Endothelial cell of umbilical vein (primary cell): ENCODE data around the gene PPFIBP2. TPM values are rescaled to one million over a fixed set of nuclear protein-coding genes. Genes with fewer than 3 reads are reported as not detected.

Experiments used
- BruUV-seq: library from RNA; stranded (reverse); fragments of 400-500 nt; replicated peaks from 2 replicates; lab custom pipeline; 2021; lab: Mats Ljungman, UMichigan
- CTCF ChIA-PET: fragments of 300-600, 350-600 bp; sonication (Branson Sonifier 250); formaldehyde crosslinking; loops from one replicate; lab custom pipeline; 2021; ENCODE audit warnings: antibody characterized with exemption, inconsistent platforms; lab: Charles Lee
- POLR2A ChIA-PET: fragments of 300-600, 350-600 bp; sonication (Branson Sonifier 250); formaldehyde crosslinking; loops from one replicate; lab custom pipeline; 2021; ENCODE audit warnings: antibody characterized with exemption, inconsistent platforms; lab: Charles Lee
- DNase-seq: peaks from one replicate; pipeline ENCODE4 v3.0.0-alpha.2; 2011; ENCODE audit warnings: low read depth, low spot score
- FAIRE-seq: peaks from 2 replicates; lab custom pipeline; 2011; peaks lifted over from hg19 to GRCh38; lab: Jason Lieb, UNC
- H2AFZ ChIP-seq: 2 replicates; pipeline ENCODE4 v1.6.0; 2012; ENCODE audit warnings: low read depth, low read length, control low read depth, inconsistent platforms
- H3K27ac ChIP-seq: 2 replicates; pipeline ENCODE4 v1.5.1; 2011; ENCODE audit warnings: low read depth, mild to moderate bottlenecking, control low read depth, low read length, moderate library complexity; ENCODE audit not compliant: insufficient read depth
- H3K27me3 ChIP-seq, 2 experiments: 2 replicates each; pipeline versions ENCODE4 v1.6.0 to v1.6.1; 2011; ENCODE audit warnings: low read length in 2 of 2, mixed read lengths in 1 of 2; ENCODE audit not compliant: control insufficient read depth in 2 of 2, insufficient read depth in 2 of 2
- H3K36me3 ChIP-seq, 2 experiments: 2 replicates in 1 of 2; 3 replicates in 1 of 2; pipeline ENCODE4 v1.5.1; 2011; ENCODE audit warnings: low read length in 2 of 2, mild to moderate bottlenecking in 1 of 2, moderate library complexity in 1 of 2; ENCODE audit not compliant: control insufficient read depth in 2 of 2, insufficient read depth in 2 of 2; ENCODE audit errors: extremely low read depth in 1 of 2
- H3K4me1 ChIP-seq: 3 replicates; pipeline ENCODE4 v1.5.1; 2011; ENCODE audit warnings: mild to moderate bottlenecking, low read length; ENCODE audit not compliant: control insufficient read depth, insufficient read depth; ENCODE audit errors: extremely low read depth
- H3K4me2 ChIP-seq: 2 replicates; pipeline ENCODE4 v1.6.1; 2011; ENCODE audit warnings: low read length, control low read depth, mixed read lengths; ENCODE audit not compliant: insufficient read depth
- H3K4me3 ChIP-seq, 3 experiments: fragments of 200-600 bp in 1 of 3; sonication (generic), shearing (Covaris generic) in 1 of 3; replicated peaks in 1 of 3; 2 replicates each; pipeline ENCODE4 v1.5.1; 2011 to 2016; ENCODE audit warnings: control low read depth in 3 of 3, low read length in 3 of 3, mild to moderate bottlenecking in 2 of 3, inconsistent platforms in 1 of 3, low read depth in 1 of 3, moderate library complexity in 1 of 3; ENCODE audit not compliant: insufficient read depth in 1 of 3
- H3K79me2 ChIP-seq: 2 replicates; pipeline ENCODE4 v1.6.0; 2012; ENCODE audit warnings: low read length, inconsistent platforms; ENCODE audit not compliant: control insufficient read depth, insufficient read depth
- H3K9ac ChIP-seq: replicated peaks from 2 replicates; pipeline ENCODE3; 2011; ENCODE audit warnings: low read length, control low read depth; ENCODE audit not compliant: insufficient read depth; ENCODE audit errors: extremely low read depth
- H3K9me1 ChIP-seq: replicated peaks from 3 replicates; pipeline ENCODE4 v1.6.0; 2011; ENCODE audit warnings: mild to moderate bottlenecking, low read length; ENCODE audit not compliant: control insufficient read depth, insufficient read depth; ENCODE audit errors: extremely low read depth
- H3K9me3 ChIP-seq: replicated peaks from 2 replicates; pipeline ENCODE4 v1.5.1; 2012; ENCODE audit warnings: low read length, inconsistent platforms; ENCODE audit not compliant: control insufficient read depth, insufficient read depth
- H4K20me1 ChIP-seq: replicated peaks from 2 replicates; pipeline ENCODE3; 2011; ENCODE audit warnings: mild to moderate bottlenecking, low read length; ENCODE audit not compliant: control insufficient read depth, insufficient read depth; ENCODE audit errors: extremely low read depth
- CTCF ChIP-seq, 2 donors: IDR thresholded peaks; 1 replicate in 1 of 2; 2 replicates in 1 of 2; pipeline ENCODE4 v1.5.1; 2011; ENCODE audit warnings: low read length in 2 of 2, mild to moderate bottlenecking in 2 of 2, moderate library complexity in 2 of 2, control low read depth in 1 of 2, inconsistent platforms in 1 of 2, low read depth in 1 of 2; ENCODE audit not compliant: insufficient read depth in 1 of 2; ENCODE audit errors: extremely low read depth in 1 of 2
- EZH2 ChIP-seq: IDR thresholded peaks from 2 replicates; pipeline ENCODE4 v1.6.1; 2012; ENCODE audit warnings: borderline replicate concordance, low read depth, mild to moderate bottlenecking, moderate library complexity, low read length, inconsistent platforms; ENCODE audit not compliant: severe bottlenecking
- FOS ChIP-seq: IDR thresholded peaks from 2 replicates; pipeline ENCODE4 v1.6.1; 2011; ENCODE audit warnings: mild to moderate bottlenecking, low read length, moderate library complexity, borderline replicate concordance; ENCODE audit not compliant: insufficient read depth
- GATA2 ChIP-seq: IDR thresholded peaks from 2 replicates; pipeline ENCODE4 v1.7.0; 2011; ENCODE audit warnings: low read depth, mild to moderate bottlenecking, moderate library complexity, mixed read lengths, low read length; ENCODE audit not compliant: insufficient read length, insufficient read depth
- JUN ChIP-seq: IDR thresholded peaks from 2 replicates; pipeline ENCODE4 v1.6.1; 2011; ENCODE audit warnings: borderline replicate concordance, low read depth; ENCODE audit not compliant: insufficient read length, insufficient read depth
- MAX ChIP-seq: IDR thresholded peaks from 2 replicates; pipeline ENCODE4 v1.6.1; 2011; ENCODE audit not compliant: insufficient read depth, insufficient read length
- MYC ChIP-seq: IDR thresholded peaks from one replicate; pipeline ENCODE4 v1.6.1; 2011; ENCODE audit warnings: mild to moderate bottlenecking, low read depth, low read length
- POLR2A ChIP-seq: IDR thresholded peaks from 2 replicates; pipeline ENCODE4 v1.6.1; 2012; ENCODE audit warnings: low read depth, mild to moderate bottlenecking, control low read depth, low read length
- dilution Hi-C: fragments of 300-500 bp; cut with MboI; formaldehyde crosslinking; loops from one replicate; pipeline ENCODE4 v1.15.0; 2019; ENCODE audit warnings: low sequenced_read_pairs; ENCODE audit not compliant: extremely low pct_ligation_motif_present
- intact Hi-C: fragments of 100-400 bp; cut with micrococcal nuclease; formaldehyde crosslinking; loops from one replicate; pipeline ENCODE4 v1.10.0; 2022
- polyA plus RNA-seq, 4 experiments: library from polyadenylated mRNA; depleted of rRNA in 3 of 4; stranded (reverse) in 3 of 4; unstranded in 1 of 4; fragments of >200 nt; gene quantifications; 2 replicates each; pipeline versions ENCODE4 v1.2.1 to v1.2.3, GENCODE V29; 2011 to 2012; ENCODE audit warnings: missing spikeins in 1 of 4
- total RNA-seq: library from RNA; stranded (reverse); gene quantifications from 2 replicates; pipeline ENCODE4 v1.2.3, GENCODE V29; 2021

Gene PPFIBP2
- total and polyA plus RNA-seq, 2 donors (not counting 3 experiments of a cell fraction or from before 2014, with no cell fraction given) = 1.3 to 4.0 TPM

- H3K36me3 ChIP-seq = no peaks in the 10 kb centered on the region
- H3K27me3 ChIP-seq = peaks cover 0 to 4% of the 10 kb centered on the region in 2 experiments
- peaks cover 4% of the 10 kb centered on the region for H3K4me1 ChIP-seq
- H2AFZ ChIP-seq = peak overlapping the region; percentile 89
- intact Hi-C loops (loop anchor here (1.0 to 5.0 kb wide), 2 partner anchors 161 to 313 kb away; partner anchors contain the start of genes EIF3F and PPFIBP2), dilution Hi-C loops (no loop called here)
- H3K9me3 ChIP-seq = no peaks in the 10 kb centered on the region
- CTCF ChIA-PET = interaction anchor here (1.4 to 1.5 kb wide), 2 partner anchors 9 to 21 kb away, joined by 3 to 6 read pairs; no protein-coding TSS in a partner anchor
- no peak overlapping the region for H3K9ac ChIP-seq
- H3K79me2 ChIP-seq = no peaks in the 10 kb centered on the region
- TF ChIP-seq JUN = no peak
- no peak for TF ChIP-seq GATA2
- TF ChIP-seq EZH2 = no peak
- TF ChIP-seq FOS = no peak
- TF ChIP-seq MAX = no peak
- TF ChIP-seq MYC = no peak
- TF ChIP-seq POLR2A = no peak
- no peak for TF ChIP-seq CTCF (IDR thresholded peaks at IDR 0.05; ENCODE audit: extremely low read depth in 1 of 2, insufficient read depth in 1 of 2, low read depth in 1 of 2, low read length in 2 of 2)
- DNase-seq = no peak
- H3K9me1 ChIP-seq = no peaks in the 10 kb centered on the region
- H3K4me3 ChIP-seq = peak overlapping the region; percentile 25 to 44 (median 32)
- no TSS peak for BruUV-seq
- peak overlapping the region; percentile 51 for H3K4me2 ChIP-seq
- no peak overlapping the region for H3K27ac ChIP-seq
- POLR2A ChIA-PET = no interaction called here
- no peaks in the 10 kb centered on the region for H4K20me1 ChIP-seq
- FAIRE-seq = no peak
Observed at GRCh38 chr11:7673724-7674434, 160.1 kb downstream of the PPFIBP2 start.
